Measurements from ENCODE around the gene TANGO6. TPM values are rescaled to one million over a fixed set of nuclear protein-coding genes. Genes with fewer than 3 reads are reported as not detected.

Gene TANGO6
- total RNA-seq, 1 experiment from 2014 or later, result 12.3 TPM

- in situ Hi-C loops (cut with HindIII; ENCODE audit: low pct_unique_long_range_greater_than_20kb, low sequenced_read_pairs), result no loop called here
- no peak for DNase-seq (ENCODE audit: low read depth)
Observed at GRCh38 chr16:68857479-68857878, 14.1 kb downstream of the TANGO6 start.

GRCh38 chr16:68859828-68860227 lies 16.5 kb downstream of the TANGO6 start:
- in situ Hi-C loops (cut with HindIII; ENCODE audit: low pct_unique_long_range_greater_than_20kb, low sequenced_read_pairs), result no loop called here
- DNase-seq (ENCODE audit: low read depth), result no peak

DNA sequence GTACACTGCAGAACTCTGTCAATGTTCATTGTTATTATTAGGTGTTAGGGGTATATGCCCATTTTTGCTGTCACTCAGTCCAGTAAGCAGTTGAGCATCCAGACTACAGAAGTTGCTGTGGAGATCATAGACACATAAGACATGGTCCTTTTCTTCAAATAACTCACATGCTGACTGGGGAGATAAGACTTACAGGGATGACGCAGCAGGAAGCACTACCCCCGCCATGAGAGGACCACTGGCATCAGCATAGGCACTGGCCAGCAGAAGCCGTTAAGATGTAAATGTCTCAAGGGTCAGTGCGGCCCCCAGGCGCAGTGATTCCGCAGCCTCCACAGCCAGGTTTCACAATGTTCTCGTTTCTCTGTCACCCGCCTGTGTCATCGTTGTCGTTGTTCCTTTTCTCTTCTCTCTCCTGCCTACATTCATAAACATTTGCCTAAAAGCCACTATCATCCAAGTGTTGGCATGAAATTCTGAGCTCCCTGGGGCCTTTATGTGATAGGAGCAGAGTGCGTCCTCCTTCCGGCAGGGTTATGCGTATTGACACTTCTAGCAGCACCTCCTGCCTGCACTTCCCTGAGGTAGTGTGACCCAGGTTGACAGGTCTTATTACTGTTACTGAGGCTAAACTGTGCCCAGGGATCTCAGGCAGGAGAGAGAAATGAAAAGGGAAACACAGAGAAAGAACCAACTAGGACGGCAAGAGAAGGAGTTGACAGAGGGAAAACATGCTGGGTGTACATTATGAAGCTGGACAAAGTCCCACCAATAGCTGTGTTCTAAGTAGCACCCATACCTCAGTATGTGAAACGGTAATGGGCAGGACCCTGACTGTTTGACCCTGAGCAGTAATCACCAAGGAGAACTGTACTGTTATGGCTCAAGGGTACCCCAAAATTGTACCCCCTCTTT lies 17.9 kb downstream of the TANGO6 start:
- in situ Hi-C loops (cut with HindIII; ENCODE audit: low pct_unique_long_range_greater_than_20kb, low sequenced_read_pairs), result no loop called here
- no peak for DNase-seq (ENCODE audit: low read depth)

- in situ Hi-C loops (cut with HindIII; ENCODE audit: low pct_unique_long_range_greater_than_20kb, low sequenced_read_pairs), result no loop called here
Observed at GRCh38 chr16:68866933-68867332, 23.6 kb downstream of the TANGO6 start.

GRCh38 chr16:68869492-68870088 lies 26.3 kb downstream of the TANGO6 start:
- no peak for DNase-seq (ENCODE audit: low read depth)
- in situ Hi-C loops (cut with HindIII; ENCODE audit: low pct_unique_long_range_greater_than_20kb, low sequenced_read_pairs), result no loop called here

More at GRCh38 chr16:68866933-68867332, 23.6 kb downstream of the TANGO6 start:
- DNase-seq (ENCODE audit: low read depth), result no peak

DNA sequence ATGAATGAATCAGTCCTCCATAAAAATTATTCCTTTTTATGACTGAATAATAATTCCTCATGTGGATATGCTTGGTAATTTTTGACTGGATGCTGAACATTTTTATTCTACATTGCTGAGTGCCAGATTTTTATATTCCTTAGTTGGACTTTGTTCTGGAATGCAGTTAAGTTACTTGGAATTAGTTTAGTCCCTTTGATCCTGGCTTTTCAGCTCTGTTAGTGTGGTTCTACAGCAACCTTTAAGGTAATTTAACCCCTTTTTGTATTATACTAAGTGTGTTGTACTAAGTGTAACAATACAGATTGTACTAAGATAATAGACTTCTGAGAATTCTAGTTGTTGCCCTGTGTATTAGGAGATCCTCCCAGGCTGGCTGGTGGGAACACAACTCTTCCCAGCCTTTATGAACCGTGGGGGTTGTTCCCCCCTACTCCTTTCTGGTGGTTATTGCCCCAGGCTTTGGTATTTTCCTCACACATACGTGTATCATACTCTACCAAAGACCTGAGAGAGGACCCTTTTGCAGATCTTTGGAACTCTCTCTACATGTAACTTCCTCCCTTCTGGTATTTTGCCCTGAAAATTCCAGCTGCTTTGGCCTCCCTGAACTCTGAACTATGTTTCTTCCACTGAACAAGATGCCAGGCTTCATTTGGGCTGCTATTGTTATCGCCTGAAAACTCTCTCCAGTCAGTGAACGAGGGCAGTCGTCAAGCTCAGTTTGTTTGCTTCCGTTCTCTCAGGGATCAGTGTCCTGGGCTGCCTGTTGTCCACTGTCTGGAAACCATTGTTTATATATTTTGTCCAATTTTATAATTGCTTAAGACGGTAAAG lies 30.5 kb downstream of the TANGO6 start:
- in situ Hi-C loops (cut with HindIII; ENCODE audit: low pct_unique_long_range_greater_than_20kb, low sequenced_read_pairs), result no loop called here
- no peak for DNase-seq (ENCODE audit: low read depth)

GRCh38 chr16:68875871-68876270 lies 32.5 kb downstream of the TANGO6 start:
- in situ Hi-C loops (cut with HindIII; ENCODE audit: low pct_unique_long_range_greater_than_20kb, low sequenced_read_pairs), result no loop called here
- DNase-seq (ENCODE audit: low read depth), result no peak

DNA sequence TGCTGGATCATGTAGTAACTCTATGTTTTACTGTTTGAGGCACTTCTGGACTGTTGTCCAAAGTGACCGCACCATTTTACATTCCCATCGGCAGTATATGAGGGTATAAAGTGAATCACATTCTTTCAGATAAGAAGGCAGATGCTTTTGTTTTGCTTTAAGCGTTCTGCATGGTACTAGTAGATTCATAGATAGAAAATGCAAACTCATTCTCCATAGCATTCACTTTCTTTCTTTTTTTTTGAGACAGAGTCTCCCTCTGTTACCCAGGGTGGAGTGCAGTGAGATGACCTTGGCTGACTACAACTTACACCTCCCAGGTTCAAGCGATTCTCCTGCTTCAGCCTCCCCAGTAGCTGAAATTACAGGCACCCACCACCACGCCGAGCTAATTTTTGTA lies 40.4 kb downstream of the TANGO6 start:
- DNase-seq (ENCODE audit: low read depth), result no peak
- in situ Hi-C loops (cut with HindIII; ENCODE audit: low pct_unique_long_range_greater_than_20kb, low sequenced_read_pairs), result no loop called here

DNA sequence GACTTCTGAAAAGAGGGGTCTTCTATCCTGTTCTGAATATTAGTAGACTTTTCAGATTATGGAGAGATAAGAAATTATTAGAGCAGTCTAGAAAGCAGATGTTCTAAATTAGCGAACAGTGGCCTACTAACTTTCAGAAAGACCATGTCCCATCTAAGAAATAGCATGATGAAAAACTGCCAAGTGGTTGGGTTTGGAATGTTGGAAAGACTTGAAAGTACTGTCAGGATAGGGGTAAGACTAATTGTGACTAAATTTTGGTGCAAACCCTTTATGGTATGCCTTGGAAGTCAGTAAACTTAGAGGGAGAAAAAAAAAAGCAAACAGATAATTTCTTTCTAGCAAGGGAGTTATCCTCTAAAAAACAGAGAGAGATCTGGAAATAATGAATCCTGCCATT lies 41.1 kb downstream of the TANGO6 start:
- in situ Hi-C loops (cut with HindIII; ENCODE audit: low pct_unique_long_range_greater_than_20kb, low sequenced_read_pairs), result no loop called here
- no peak for DNase-seq (ENCODE audit: low read depth)

- in situ Hi-C loops (cut with HindIII; ENCODE audit: low pct_unique_long_range_greater_than_20kb, low sequenced_read_pairs), result no loop called here
- DNase-seq (ENCODE audit: low read depth), result no peak
Observed at GRCh38 chr16:68884861-68885720, 41.8 kb downstream of the TANGO6 start.

DNA sequence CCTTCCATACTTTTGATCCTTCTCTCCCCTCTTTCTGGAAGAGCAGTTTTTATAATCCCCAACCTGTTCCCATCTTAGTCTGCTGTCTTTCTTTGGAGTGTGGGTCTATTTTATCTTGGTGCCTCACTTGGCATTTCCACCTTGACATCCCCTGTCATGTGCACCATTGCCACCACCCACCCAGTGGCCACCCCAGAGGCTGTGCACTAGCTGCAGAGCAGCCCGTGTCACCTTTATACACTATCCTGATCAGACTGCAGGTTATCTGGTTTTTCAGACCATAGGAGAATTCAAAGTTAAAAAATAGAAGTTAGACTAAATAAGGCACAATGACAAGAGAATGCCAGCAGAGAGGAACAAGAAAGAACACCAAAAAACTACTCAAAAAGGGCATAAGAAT lies 43.8 kb downstream of the TANGO6 start:
- in situ Hi-C loops (cut with HindIII; ENCODE audit: low pct_unique_long_range_greater_than_20kb, low sequenced_read_pairs), result no loop called here
- no peak for DNase-seq (ENCODE audit: low read depth)

GRCh38 chr16:68889508-68890150 lies 46.3 kb downstream of the TANGO6 start:
- DNase-seq (ENCODE audit: low read depth), result no peak
- in situ Hi-C loops (cut with HindIII; ENCODE audit: low pct_unique_long_range_greater_than_20kb, low sequenced_read_pairs), result no loop called here

DNA sequence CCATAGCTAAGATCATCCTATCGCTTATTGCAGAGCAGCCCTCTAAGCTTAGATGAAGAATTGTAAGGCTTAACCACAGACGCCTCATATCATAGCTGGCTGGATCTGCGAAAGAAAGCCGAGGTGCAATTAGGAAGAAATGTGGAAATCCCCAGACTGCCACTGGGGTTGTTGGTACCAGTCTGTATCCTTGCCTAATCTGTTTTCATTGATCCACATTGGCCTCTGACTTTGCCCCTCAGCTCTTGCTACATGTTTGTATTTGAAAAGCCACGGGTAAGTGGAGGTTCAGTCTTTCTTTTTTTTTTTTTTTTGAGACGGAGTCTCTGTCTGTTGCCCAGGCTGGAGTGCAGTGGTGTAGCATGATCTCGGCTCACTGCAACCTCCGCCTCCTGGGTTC lies 48.9 kb downstream of the TANGO6 start:
- in situ Hi-C loops (cut with HindIII; ENCODE audit: low pct_unique_long_range_greater_than_20kb, low sequenced_read_pairs), result no loop called here

DNA sequence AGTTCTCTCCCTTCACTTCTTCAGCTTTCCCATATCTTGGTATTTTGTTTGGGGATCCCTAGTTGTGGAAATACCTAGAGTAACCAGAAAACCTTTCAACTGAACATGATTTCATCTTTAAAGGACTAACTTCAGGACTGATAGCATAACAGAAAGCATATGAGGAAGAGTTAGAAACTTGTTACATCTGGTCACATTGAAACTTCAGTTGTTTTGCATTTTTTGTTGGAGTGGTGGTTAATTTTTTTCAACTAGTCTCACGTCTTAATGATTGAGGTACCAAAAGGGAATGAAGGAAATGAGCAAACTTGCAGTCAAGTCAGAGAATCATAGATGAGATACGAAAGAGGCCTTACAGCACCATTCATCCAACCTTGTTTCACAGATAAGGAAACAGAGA lies 49.6 kb downstream of the TANGO6 start:
- DNase-seq (ENCODE audit: low read depth), result no peak
- in situ Hi-C loops (cut with HindIII; ENCODE audit: low pct_unique_long_range_greater_than_20kb, low sequenced_read_pairs), result no loop called here

More for the DNA sequence above, 48.9 kb downstream of the TANGO6 start:
- no peak for DNase-seq (ENCODE audit: low read depth)

GRCh38 chr16:68893710-68894705 lies 50.7 kb downstream of the TANGO6 start:
- DNase-seq (ENCODE audit: low read depth), result peak; percentile 32
- in situ Hi-C loops (cut with HindIII; ENCODE audit: low pct_unique_long_range_greater_than_20kb, low sequenced_read_pairs), result no loop called here

DNA sequence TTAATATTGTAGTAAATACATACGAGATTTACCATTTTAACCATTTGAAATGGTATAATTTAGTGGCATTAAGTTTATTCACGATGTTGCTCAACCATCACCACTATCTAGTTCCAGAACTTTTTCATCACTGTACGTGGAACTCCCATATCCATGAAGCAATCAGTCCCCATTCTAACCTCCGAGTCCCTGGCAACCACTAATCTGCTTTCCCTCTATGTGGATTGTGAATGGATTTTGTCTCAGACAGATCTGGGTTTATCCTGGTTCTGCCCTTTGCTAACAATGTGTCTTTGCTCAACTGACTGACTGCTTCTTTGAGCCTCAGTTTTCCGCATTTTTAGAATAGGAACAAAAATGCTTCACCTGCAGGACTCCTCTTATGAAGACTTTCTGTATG lies 51.4 kb downstream of the TANGO6 start:
- in situ Hi-C loops (cut with HindIII; ENCODE audit: low pct_unique_long_range_greater_than_20kb, low sequenced_read_pairs), result no loop called here

More for the DNA sequence above, 51.4 kb downstream of the TANGO6 start:
- DNase-seq (ENCODE audit: low read depth), result no peak

All from Caki2 (cell line).